AG04450 (cell line): ENCODE data around the gene LCN12. TPM values are rescaled to one million over a fixed set of nuclear protein-coding genes. Genes with fewer than 3 reads are reported as not detected.
A peak's percentile ranks its signal among the peaks of the same experiment; 100 is the strongest.

Experiments used
- CTCF ChIA-PET: fragments of 300-600, 350-600 bp; formaldehyde crosslinking; extraction: SDS; loops from one replicate; lab custom pipeline; 2022; ENCODE audit warnings: antibody characterized with exemption, inconsistent platforms; lab: Charles Lee
- POLR2A ChIA-PET: fragments of 350-600 bp; formaldehyde crosslinking; extraction: SDS; loops from one replicate; lab custom pipeline; 2021; ENCODE audit warnings: antibody characterized with exemption, inconsistent platforms; lab: Yijun Ruan, JAX
- DNase-seq: peaks from one replicate; pipeline ENCODE4 v3.0.0-alpha.2; 2011; ENCODE audit warnings: low read depth, low spot score
- H3K27ac ChIP-seq: one replicate; pipeline ENCODE4 v1.5.1; 2012; ENCODE audit warnings: low read depth, low read length, control low read depth
- H3K27me3 ChIP-seq: one replicate; pipeline ENCODE4 v1.6.0; 2012; ENCODE audit warnings: low read length; ENCODE audit not compliant: control insufficient read depth, insufficient read depth
- H3K4me3 ChIP-seq: 2 replicates; pipeline ENCODE4 v1.5.1; 2011; ENCODE audit warnings: mild to moderate bottlenecking, low read depth, low read length, control low read depth
- H3K9me3 ChIP-seq: 2 replicates; pipeline ENCODE4 v1.5.1; 2012; ENCODE audit warnings: low read length; ENCODE audit not compliant: control insufficient read depth, insufficient read depth
- polyA plus RNA-seq: library from polyadenylated mRNA; depleted of rRNA; stranded (reverse); fragments of >200 nt; gene quantifications from 2 replicates; pipeline ENCODE4 v1.2.3, GENCODE V29; 2011
- TF ChIP-seq, protein P1 (sequence below): IDR thresholded peaks from 2 replicates; pipeline ENCODE4 v1.5.1; 2011; ENCODE audit warnings: low read depth, low read length, control low read depth, inconsistent platforms

The LCN12 gene
- polyA plus RNA-seq, 1 experiment, result not detected

DNA sequence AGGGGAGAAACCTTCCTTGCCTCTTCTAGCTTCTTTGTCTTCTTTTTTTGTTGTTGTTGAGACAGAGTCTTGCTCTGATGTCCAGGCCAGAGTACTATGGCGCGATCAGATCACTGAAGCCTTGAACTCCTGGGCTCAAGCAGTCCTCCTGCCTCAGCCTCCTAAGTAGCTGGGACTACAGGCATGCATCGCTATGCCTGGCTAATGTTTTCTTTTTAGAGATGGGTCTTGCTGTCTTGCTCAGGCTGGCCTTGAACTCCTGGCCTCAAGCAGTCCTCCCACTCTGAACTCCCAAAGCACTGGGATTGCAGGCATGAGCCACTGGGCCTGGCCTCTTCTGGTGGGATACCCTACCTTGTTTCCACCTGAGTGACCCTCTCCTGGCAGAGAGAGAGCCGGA, 36.8 kb downstream of the LCN12 start:
- Histone ChIP-seq H3K9me3 (peaks cover 12% of the 10 kb centered on the region), H3K27ac (no peak overlapping the region), H3K4me3 (no peak overlapping the region), H3K27me3 (peaks cover 31% of the 10 kb centered on the region)
- TF ChIP-seq, protein P1, sequence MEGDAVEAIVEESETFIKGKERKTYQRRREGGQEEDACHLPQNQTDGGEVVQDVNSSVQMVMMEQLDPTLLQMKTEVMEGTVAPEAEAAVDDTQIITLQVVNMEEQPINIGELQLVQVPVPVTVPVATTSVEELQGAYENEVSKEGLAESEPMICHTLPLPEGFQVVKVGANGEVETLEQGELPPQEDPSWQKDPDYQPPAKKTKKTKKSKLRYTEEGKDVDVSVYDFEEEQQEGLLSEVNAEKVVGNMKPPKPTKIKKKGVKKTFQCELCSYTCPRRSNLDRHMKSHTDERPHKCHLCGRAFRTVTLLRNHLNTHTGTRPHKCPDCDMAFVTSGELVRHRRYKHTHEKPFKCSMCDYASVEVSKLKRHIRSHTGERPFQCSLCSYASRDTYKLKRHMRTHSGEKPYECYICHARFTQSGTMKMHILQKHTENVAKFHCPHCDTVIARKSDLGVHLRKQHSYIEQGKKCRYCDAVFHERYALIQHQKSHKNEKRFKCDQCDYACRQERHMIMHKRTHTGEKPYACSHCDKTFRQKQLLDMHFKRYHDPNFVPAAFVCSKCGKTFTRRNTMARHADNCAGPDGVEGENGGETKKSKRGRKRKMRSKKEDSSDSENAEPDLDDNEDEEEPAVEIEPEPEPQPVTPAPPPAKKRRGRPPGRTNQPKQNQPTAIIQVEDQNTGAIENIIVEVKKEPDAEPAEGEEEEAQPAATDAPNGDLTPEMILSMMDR, result no peak
- no peak for DNase-seq
- ChIA-PET CTCF (interaction anchor here (1.1 to 1.4 kb wide), 2 partner anchors 46 to 248 kb away, joined by 3 read pairs; no protein-coding TSS in a partner anchor), POLR2A (no interaction called here)

DNA sequence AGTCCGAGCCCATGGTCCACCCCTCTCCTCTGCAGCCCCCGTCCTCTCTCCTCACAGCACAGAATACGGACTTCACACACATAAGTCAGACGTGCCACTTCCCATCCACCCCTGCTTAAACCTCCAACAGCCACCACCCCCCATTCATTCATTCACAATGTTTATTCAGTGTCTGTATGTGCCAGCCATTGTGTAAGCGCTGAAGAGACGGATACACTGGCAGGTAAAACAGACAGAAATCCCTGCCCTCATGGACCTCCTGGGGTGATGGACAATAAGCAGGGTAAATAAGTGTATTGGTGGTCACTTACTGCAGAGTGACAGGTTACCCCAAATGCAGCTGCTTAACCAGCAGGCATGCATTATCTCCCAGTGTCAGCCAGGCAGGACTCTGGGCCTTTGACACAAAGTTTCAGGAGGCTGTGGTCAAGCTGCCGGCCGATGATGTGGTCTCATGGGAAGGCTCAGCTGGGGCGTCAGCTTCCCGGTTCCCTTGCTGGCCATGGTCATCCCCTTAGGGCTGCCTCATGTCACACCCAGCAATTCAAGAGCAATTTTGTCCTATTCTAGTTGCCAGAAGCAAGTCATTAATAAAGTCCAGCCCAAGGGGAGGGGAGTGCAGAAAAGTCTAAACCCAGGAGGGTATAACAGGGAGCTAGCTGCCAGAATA, 38.3 kb downstream of the LCN12 start:
- Histone ChIP-seq H3K9me3 (peaks cover 12% of the 10 kb centered on the region), H3K27ac (no peak overlapping the region), H3K4me3 (no peak overlapping the region), H3K27me3 (peaks cover 17% of the 10 kb centered on the region)
- TF ChIP-seq, protein P1, result no peak
- DNase-seq, result no peak
- ChIA-PET CTCF (no interaction called here), POLR2A (no interaction called here)

DNA sequence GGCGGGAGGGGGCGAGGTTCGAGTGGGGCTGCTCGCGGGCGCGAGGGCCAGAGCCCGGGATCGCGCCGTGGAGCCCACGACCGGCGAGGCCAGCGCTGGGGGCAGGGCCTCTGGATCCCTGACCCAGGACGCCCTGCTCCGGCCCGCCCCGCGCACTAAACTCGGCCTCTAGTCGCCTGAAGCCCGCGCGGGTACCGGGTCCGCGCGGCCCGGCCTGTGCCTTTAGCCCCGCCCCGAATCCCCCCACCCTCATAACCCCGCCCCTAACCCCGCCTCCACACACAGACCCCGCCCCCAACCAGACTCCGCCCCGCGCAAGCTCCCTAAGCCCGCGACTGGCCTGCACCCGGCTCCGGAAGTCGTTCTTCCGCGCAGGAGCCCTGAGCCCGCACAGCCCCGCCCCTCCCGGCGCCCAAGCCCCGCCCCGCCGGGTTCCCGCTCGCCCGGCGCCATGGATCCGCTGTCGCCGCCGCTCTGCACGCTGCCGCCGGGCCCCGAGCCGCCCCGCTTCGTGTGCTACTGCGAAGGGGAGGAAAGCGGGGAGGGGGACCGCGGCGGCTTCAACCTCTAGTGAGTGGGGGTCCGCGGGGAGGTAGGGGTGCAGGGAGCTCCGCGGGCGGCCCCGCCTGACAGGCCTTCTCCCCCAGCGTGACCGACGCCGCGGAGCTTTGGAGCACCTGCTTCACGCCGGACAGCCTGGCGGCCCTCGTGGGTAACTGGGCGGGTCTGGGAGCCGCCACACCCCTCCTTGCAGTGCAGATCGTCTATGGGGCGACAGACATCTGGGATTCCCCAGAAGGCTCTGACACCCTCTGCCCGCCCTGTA, 40.1 kb downstream of the LCN12 start, which contains the start of gene PAXX:
TSS of gene PAXX (plus strand) at position 430 of the 826 bp plus-strand sequence. CDS start at position 452, 22 bp downstream.
- H3K4me3 ChIP-seq, result peak within 1 kb of the TSS; percentile 74
- H3K27ac ChIP-seq, result no peak within 1 kb of the TSS
- H3K9me3 ChIP-seq, result peaks cover 12% of the 10 kb centered on the region
- DNase-seq, result peak; percentile 57
- TF ChIP-seq, protein P1, result no peak
- POLR2A ChIA-PET, result interaction anchor here (0.6 to 1.1 kb wide), 4 partner anchors 8 to 284 kb away, joined by 3 to 4 read pairs (median 3); partner anchors contain the start of gene EDF1
- H3K27me3 ChIP-seq, result peaks cover 6% of the 10 kb centered on the region
- CTCF ChIA-PET, result interaction anchor here (0.6 to 2.8 kb wide), 4 partner anchors 37 to 72 kb away, joined by 3 to 11 read pairs (median 3); no protein-coding TSS in a partner anchor

DNA sequence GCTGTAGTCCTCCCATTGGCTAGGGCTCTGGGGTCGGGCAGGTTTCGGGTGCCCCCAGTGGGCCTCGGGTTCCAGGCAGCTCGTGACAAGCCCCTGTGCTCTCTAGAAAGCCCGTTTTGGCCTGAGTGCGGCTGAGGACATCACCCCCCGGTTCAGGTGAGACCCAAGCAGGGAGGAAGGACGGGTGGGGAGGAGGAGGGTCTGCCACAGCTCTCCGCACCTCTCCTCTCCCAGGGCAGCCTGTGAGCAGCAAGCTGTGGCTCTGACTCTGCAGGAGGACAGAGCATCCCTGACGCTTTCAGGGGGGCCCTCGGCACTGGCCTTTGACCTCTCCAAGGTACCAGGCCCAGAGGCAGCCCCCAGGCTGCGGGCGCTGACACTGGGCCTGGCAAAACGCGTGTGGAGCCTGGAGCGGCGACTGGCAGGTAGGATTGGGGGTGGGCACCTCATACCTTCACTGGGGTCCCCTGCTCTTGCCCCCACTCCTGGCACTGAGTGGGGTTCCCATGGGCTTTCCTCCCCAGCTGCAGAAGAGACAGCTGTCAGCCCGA, 40.8 kb downstream of the LCN12 start:
- Histone ChIP-seq H3K27ac (no peak overlapping the region), H3K9me3 (peaks cover 12% of the 10 kb centered on the region), H3K27me3 (peaks cover 4% of the 10 kb centered on the region), H3K4me3 (peak overlapping the region; percentile 74)
- ChIA-PET CTCF (interaction anchor here (1.5 to 2.8 kb wide), 2 partner anchors 37 to 43 kb away, joined by 3 to 11 read pairs; no protein-coding TSS in a partner anchor), POLR2A (interaction anchor here (1.1 kb wide), 1 partner anchor 284 kb away, joined by 3 read pairs; no protein-coding TSS in a partner anchor)
- TF ChIP-seq, protein P1, result no peak
- DNase-seq, result no peak
